VCaP (cell line): ENCODE measurements around the gene PPP1R14B.

ENCODE experiments used
- H3K27ac ChIP-seq: fragments of 450-650 bp; 2 replicates; pipeline ENCODE4 v1.5.1; 2017
- TF ChIP-seq, protein P1 (sequence below): fragments of 450-650 bp; conservative IDR thresholded peaks from 2 replicates; pipeline ENCODE4 v1.5.1; 2017; ENCODE audit warnings: mild to moderate bottlenecking, moderate library complexity

PPP1R14B gene

GRCh38 chr11:64250415-64251015 lies 3.8 kb upstream of the PPP1R14B start:
- TF ChIP-seq, protein P1, sequence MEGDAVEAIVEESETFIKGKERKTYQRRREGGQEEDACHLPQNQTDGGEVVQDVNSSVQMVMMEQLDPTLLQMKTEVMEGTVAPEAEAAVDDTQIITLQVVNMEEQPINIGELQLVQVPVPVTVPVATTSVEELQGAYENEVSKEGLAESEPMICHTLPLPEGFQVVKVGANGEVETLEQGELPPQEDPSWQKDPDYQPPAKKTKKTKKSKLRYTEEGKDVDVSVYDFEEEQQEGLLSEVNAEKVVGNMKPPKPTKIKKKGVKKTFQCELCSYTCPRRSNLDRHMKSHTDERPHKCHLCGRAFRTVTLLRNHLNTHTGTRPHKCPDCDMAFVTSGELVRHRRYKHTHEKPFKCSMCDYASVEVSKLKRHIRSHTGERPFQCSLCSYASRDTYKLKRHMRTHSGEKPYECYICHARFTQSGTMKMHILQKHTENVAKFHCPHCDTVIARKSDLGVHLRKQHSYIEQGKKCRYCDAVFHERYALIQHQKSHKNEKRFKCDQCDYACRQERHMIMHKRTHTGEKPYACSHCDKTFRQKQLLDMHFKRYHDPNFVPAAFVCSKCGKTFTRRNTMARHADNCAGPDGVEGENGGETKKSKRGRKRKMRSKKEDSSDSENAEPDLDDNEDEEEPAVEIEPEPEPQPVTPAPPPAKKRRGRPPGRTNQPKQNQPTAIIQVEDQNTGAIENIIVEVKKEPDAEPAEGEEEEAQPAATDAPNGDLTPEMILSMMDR, result no peak

GRCh38 chr11:64249563-64250414 lies 3.0 kb upstream of the PPP1R14B start:
- peak overlapping the region; percentile 89; the same call in 1 of the 2 replicates for H3K27ac ChIP-seq
- TF ChIP-seq, protein P1, result no peak

More at GRCh38 chr11:64250415-64251015, 3.8 kb upstream of the PPP1R14B start:
- H3K27ac ChIP-seq, result peak overlapping the region; percentile 89

- TF ChIP-seq, protein P1, result no peak
- peak overlapping the region; percentile 95; the same call in 1 of the 2 replicates for H3K27ac ChIP-seq
These were observed 2.3 kb upstream of the PPP1R14B start for GRCh38 chr11:64249038-64249437.

DNA sequence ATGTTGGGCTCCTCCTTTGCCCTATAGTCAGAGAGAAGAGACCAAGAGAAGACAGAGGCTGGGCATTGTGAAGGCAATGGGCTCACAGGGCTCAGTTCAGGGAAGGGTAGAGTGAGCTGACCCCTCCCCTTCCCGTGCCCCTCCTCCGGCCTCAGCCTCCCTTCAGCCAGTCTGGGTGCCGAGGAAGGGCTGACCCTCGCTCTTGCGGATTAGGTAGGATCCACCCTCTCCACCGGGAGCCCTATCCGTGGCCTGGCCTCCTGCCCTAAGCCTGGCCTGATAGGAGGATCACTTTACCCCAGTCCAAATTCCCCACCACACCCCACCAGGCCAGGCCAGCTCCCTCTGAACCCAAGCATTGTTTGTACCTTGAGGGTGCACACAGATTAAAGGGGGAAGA lies 1.8 kb upstream of the PPP1R14B start:
- TF ChIP-seq, protein P1, result no peak
- peak overlapping the region; percentile 95; the same call in 1 of the 2 replicates for H3K27ac ChIP-seq

DNA sequence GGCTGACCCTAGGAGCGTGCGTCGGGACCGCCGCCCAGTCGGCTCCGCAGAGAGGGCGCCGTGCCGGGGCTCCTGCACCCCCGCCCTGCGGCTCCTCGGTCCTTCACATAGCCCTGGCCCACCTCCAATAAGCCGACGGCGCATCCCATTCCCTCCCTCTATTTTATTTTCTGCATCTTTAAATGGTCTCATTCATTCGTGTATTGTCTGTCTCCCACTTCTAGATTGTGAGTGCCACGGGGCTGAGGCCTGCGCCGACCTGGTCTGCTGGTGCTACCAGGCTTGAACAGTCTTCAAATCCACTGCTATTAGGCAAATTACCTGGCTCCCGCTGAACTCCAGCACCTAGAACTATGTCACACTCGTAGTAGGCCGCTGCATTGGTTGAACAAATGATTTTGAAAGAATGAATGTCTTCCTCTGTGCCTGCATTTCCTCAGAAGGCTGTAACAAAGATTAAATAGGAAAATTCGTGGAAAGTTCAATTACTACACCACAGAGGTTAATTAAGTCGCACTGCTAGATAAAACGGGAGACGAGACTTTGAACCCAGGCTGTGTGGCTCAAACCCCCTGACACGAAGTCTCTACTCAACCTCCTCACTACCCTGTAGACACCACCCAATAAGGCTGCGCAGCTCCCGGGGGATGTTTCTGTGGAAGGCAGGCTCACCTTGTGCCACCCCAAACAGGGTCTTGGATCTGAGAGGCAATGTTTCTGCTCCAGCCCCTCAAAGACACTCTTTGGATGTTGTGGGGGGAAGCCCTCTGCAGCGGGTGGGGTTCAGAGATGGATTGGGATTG lies 1.2 kb upstream of the PPP1R14B start:
- peak overlapping the region; percentile 95 for H3K27ac ChIP-seq
- TF ChIP-seq, protein P1, result no peak

DNA sequence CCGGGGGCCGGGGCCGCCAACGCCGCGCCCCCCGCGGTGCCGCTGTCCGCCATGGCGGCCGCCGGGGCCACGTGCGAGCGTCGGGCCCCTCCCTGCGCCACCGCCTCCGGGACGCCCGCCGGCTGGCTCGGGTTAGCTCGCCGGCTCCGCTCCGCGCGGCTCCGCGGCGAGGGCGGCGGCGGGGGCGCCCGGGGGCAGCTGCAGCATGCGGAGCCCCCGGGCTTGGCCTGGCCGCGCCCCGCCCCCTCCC lies 197 bp downstream of the PPP1R14B start:
- peak overlapping the region; percentile 95 for H3K27ac ChIP-seq

DNA sequence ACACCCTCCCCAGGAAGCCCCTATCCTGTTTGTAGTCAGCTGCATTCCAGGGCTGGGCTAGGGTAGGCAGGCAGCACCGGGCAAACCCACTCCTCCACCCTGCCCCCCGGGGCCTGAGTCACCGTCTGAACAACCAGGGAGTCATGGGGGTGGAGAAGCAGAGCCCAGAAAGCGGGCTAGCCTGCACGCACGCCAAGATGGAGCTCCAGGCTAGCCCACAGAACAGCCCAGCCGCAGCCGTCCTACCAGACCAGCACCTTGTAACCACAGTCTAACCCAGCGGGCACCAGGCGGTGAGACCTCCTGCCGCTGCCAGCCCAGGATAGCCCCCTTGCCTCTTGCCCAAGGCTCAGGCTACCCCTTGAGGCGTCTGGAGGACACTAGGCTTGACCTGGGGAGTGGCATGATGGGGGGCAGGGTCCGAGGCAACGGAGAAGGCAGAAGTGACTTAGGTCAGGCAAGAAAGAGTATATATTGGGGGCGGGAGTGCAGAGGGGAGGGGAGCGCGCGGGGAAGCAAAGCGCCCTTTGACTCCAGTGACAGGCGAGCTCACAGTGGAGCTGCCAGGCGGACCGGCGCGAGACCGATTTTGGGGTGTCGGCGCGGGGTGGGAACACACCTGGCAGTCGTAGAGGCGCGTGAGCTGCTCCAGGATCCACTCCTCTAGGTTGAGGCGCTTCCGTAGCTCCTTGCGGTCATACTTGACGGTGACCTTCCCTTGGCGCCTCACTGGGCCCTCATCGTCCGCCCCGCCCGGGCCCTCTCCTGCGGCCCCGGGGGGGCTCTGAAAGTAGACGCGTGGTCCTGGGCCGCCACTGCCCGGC lies 734 bp downstream of the PPP1R14B start:
- TF ChIP-seq, protein P1, result no peak
- H3K27ac ChIP-seq, result peak overlapping the region; percentile 95
